Tibial nerve (tissue), 4 donors: ENCODE results near the gene SLC17A9. TPM values are rescaled to one million over a fixed set of nuclear protein-coding genes. Genes with fewer than 3 reads are reported as not detected.
"Not testable (repeated sequence)": the region's sequence is repeated elsewhere in the genome, so short reads cannot be mapped to it uniquely, and the experiment has no call there.

Source experiments
- DNase-seq, 2 donors: peaks; one replicate each; pipeline ENCODE4 v3.0.0-alpha.2; 2019; ENCODE audit warnings: low spot score in 2 of 2
- H3K27ac ChIP-seq, 4 donors: fragments of 200-600 bp; sonication (generic) in 3 of 4; one replicate each; pipeline ENCODE4 v1.5.1; 2017 to 2019; ENCODE audit warnings: mild to moderate bottlenecking in 1 of 4
- H3K27me3 ChIP-seq, 2 donors: fragments of 200-600 bp; sonication (generic) in 1 of 2; one replicate each; pipeline versions ENCODE4 v1.5.1 to v1.6.0; 2017 to 2019
- H3K36me3 ChIP-seq, 3 donors: fragments of 200-600 bp; sonication (generic); one replicate each; pipeline ENCODE4 v1.5.1; 2018 to 2019
- H3K4me1 ChIP-seq, 4 donors: fragments of 200-600 bp; sonication (generic) in 3 of 4; one replicate each; pipeline ENCODE4 v1.5.1; 2017 to 2019
- H3K4me3 ChIP-seq, 4 donors: fragments of 200-600 bp; sonication (generic) in 3 of 4; one replicate each; pipeline ENCODE4 v1.5.1; 2017 to 2019; ENCODE audit warnings: mild to moderate bottlenecking in 1 of 4, moderate library complexity in 1 of 4
- H3K9me3 ChIP-seq, 4 donors: fragments of 200-600 bp; sonication (generic) in 3 of 4; one replicate each; pipeline ENCODE4 v1.5.1; 2017 to 2019
- CTCF ChIP-seq, 5 experiments: fragments of 200-600 bp in 3 of 5; fragments of 450-650 bp in 2 of 5; sonication (generic) in 3 of 5; IDR thresholded peaks; one replicate each; pipeline ENCODE4 v1.5.1; 2016 to 2019; ENCODE audit warnings: antibody characterized with exemption in 5 of 5, mild to moderate bottlenecking in 3 of 5, moderate library complexity in 2 of 5
- EP300 ChIP-seq, 2 donors: sonication (generic); formaldehyde crosslinking; IDR thresholded peaks; one replicate each; pipeline ENCODE4 v1.6.1; 2017; ENCODE audit warnings: antibody characterized with exemption in 2 of 2, mild to moderate bottlenecking in 1 of 2
- POLR2A ChIP-seq, 2 donors: fragments of 450-650 bp; IDR thresholded peaks; one replicate each; pipeline ENCODE4 v1.6.1; 2017; ENCODE audit warnings: antibody characterized with exemption in 2 of 2, mild to moderate bottlenecking in 2 of 2, moderate library complexity in 2 of 2
- WGBS, 2 donors: methylation state at CpG; one replicate each; pipeline ENCODE4 v1.1.5; 2018; 5-methylcytosine and 5-hydroxymethylcytosine counted together
- total RNA-seq, 4 donors: library from RNA; depleted of rRNA; stranded (reverse); fragments of >200 nt; gene quantifications; one replicate each; pipeline ENCODE4 v1.1.0, GENCODE V29; 2016

The SLC17A9 gene
- total RNA-seq, 4 donors from 2014 or later: 3.9 to 13.5 (median 4.5) TPM

GRCh38 chr20:62957136-62958117 is 4.9 kb downstream of the SLC17A9 start:
- DNase-seq: no peak
- Histone ChIP-seq H3K4me1 (peaks cover 3 to 23% (median 18%) of the 10 kb centered on the region in 4 donors), H3K4me3 (no peak overlapping the region), H3K27me3 (no peaks in the 10 kb centered on the region), H3K36me3 (peaks cover 0 to 15% (median 0%) of the 10 kb centered on the region in 3 donors), H3K27ac (no peak overlapping the region), H3K9me3 (no peaks in the 10 kb centered on the region)
- 93 to 97% methylated on average over 29 to 36 of the region's 36 CpGs for WGBS, 2 donors
- TF ChIP-seq EP300 (IDR thresholded peaks at IDR 0.05) (no peak), POLR2A (IDR thresholded peaks at IDR 0.05) (no peak), CTCF (IDR thresholded peaks at IDR 0.05) (no peak)

- Histone ChIP-seq H3K4me1 (peaks cover 0 to 12% (median 7%) of the 10 kb centered on the region in 4 donors), H3K27me3 (no peaks in the 10 kb centered on the region), H3K27ac (no peak overlapping the region), H3K36me3 (peaks cover 0 to 27% (median 0%) of the 10 kb centered on the region in 3 donors), H3K4me3 (no peak overlapping the region), H3K9me3 (no peaks in the 10 kb centered on the region)
- no peak for TF ChIP-seq CTCF (IDR thresholded peaks at IDR 0.05)
- TF ChIP-seq EP300 (IDR thresholded peaks at IDR 0.05): no peak
- DNase-seq: no peak
- WGBS, 2 donors: 78 to 79% methylated on average over 8 to 10 of the region's 10 CpGs
Observed at GRCh38 chr20:62958388-62959100, 6.0 kb downstream of the SLC17A9 start.

- WGBS, 2 donors: 66 to 77% methylated on average over 33 to 38 of the region's 43 CpGs
- Histone ChIP-seq H3K36me3 (peaks cover 0 to 34% (median 0%) of the 10 kb centered on the region in 3 donors), H3K4me3 (no peak overlapping the region), H3K27me3 (no peaks in the 10 kb centered on the region), H3K27ac (no peak overlapping the region), H3K4me1 (peaks cover 0 to 4% (median 2%) of the 10 kb centered on the region in 4 donors), H3K9me3 (no peaks in the 10 kb centered on the region)
- no peak for DNase-seq
- TF ChIP-seq POLR2A (IDR thresholded peaks at IDR 0.05) (no peak), CTCF (IDR thresholded peaks at IDR 0.05) (no peak), EP300 (IDR thresholded peaks at IDR 0.05) (no peak)
Observed at GRCh38 chr20:62959101-62959971, 6.8 kb downstream of the SLC17A9 start.

GRCh38 chr20:62959998-62960436 is 7.5 kb downstream of the SLC17A9 start:
- peaks cover 0 to 41% (median 0%) of the 10 kb centered on the region in 3 donors for H3K36me3 ChIP-seq
- no peaks in the 10 kb centered on the region for H3K9me3 ChIP-seq
- no peak overlapping the region for H3K27ac ChIP-seq
- no peak for TF ChIP-seq CTCF (IDR thresholded peaks at IDR 0.05)
- no peak for TF ChIP-seq POLR2A (IDR thresholded peaks at IDR 0.05)
- TF ChIP-seq EP300 (IDR thresholded peaks at IDR 0.05): no peak
- no peak overlapping the region for H3K4me3 ChIP-seq
- WGBS, 2 donors: 88 to 91% methylated on average over 20 of the region's 20 CpGs
- no peaks in the 10 kb centered on the region for H3K4me1 ChIP-seq
- H3K27me3 ChIP-seq: no peaks in the 10 kb centered on the region
- DNase-seq: no peak

GRCh38 chr20:62960446-62961309 is 8.2 kb downstream of the SLC17A9 start:
- WGBS, 2 donors: 84 to 86% methylated on average over 11 to 22 of the region's 31 CpGs
- H3K4me3 ChIP-seq, H3K4me1 ChIP-seq, H3K27me3 ChIP-seq, DNase-seq, H3K27ac ChIP-seq, H3K9me3 ChIP-seq: not testable (repeated sequence)
- H3K36me3 ChIP-seq: peaks cover 0 to 47% (median 0%) of the 10 kb centered on the region in 3 donors
